PC-3 (cell line): ENCODE data around the gene TMEM94.

Source experiments
- CTCF ChIP-seq: fragments of 300-600 bp; sonication (generic); conservative IDR thresholded peaks from 2 replicates; pipeline ENCODE4 v1.5.1; 2017; ENCODE audit warnings: antibody characterized with exemption, low read depth, mild to moderate bottlenecking, low read length
- EZH2 ChIP-seq: fragments of 300-600 bp; sonication (generic); IDR thresholded peaks from one replicate; pipeline ENCODE4 v1.6.1; 2017; ENCODE audit warnings: antibody characterized with exemption, mild to moderate bottlenecking, low read length; ENCODE audit not compliant: unreplicated experiment
- EZH2phosphoT487 ChIP-seq: fragments of 300-600 bp; sonication (generic); IDR thresholded peaks from 2 replicates; pipeline ENCODE4 v1.6.1; 2018; ENCODE audit warnings: mild to moderate bottlenecking, antibody characterized with exemption, low read length, borderline replicate concordance

DNA sequence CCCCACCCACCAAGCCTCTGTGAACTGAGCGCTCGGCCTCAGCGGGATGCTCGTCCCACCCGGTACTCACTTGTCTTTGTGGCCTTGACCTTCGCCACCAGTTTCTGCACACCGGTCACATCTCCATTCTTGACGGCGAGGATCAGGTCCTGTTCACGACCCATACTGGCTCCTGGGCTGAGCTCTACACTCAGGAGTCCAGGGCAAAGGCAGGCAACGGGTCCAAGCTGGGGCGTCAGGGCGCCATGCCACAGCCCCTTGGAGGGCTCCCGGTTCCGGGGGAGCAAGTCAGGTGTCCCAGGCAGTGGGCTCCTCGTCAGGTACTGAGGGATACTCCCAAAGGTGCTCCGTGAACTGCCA, 57.2 kb downstream of the TMEM94 start:
- no peak for TF ChIP-seq CTCF
- TF ChIP-seq EZH2phosphoT487, result no peak
- TF ChIP-seq EZH2, result no peak
